ENCODE measurements around the gene APOBEC3G.
"Not testable (repeated sequence)": the region's sequence is repeated elsewhere in the genome, so short reads cannot be mapped to it uniquely, and the experiment has no call there.

The APOBEC3G gene

GRCh38 chr22:39039306-39040126 lies 37.6 kb upstream of the APOBEC3G start:
- POLR2A ChIA-PET, result no interaction called here
- no peak for DNase-seq (ENCODE audit: extremely low spot score)
- CTCF ChIA-PET, result interaction anchor here (0.6 to 1.5 kb wide), 3 partner anchors 11 to 169 kb away, joined by 3 to 4 read pairs (median 3); no protein-coding TSS in a partner anchor
- TF ChIP-seq, protein P1, sequence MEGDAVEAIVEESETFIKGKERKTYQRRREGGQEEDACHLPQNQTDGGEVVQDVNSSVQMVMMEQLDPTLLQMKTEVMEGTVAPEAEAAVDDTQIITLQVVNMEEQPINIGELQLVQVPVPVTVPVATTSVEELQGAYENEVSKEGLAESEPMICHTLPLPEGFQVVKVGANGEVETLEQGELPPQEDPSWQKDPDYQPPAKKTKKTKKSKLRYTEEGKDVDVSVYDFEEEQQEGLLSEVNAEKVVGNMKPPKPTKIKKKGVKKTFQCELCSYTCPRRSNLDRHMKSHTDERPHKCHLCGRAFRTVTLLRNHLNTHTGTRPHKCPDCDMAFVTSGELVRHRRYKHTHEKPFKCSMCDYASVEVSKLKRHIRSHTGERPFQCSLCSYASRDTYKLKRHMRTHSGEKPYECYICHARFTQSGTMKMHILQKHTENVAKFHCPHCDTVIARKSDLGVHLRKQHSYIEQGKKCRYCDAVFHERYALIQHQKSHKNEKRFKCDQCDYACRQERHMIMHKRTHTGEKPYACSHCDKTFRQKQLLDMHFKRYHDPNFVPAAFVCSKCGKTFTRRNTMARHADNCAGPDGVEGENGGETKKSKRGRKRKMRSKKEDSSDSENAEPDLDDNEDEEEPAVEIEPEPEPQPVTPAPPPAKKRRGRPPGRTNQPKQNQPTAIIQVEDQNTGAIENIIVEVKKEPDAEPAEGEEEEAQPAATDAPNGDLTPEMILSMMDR (IDR thresholded peaks at IDR 0.05; ENCODE audit: control extremely low read depth, extremely low read depth, low read depth, missing control alignments), result no peak

- POLR2A ChIA-PET; DNase-seq (ENCODE audit: extremely low spot score): not testable (repeated sequence)
- CTCF ChIA-PET, result interaction anchor here (0.6 to 1.5 kb wide), 3 partner anchors 12 to 170 kb away, joined by 3 to 4 read pairs (median 3); no protein-coding TSS in a partner anchor
Observed at GRCh38 chr22:39040155-39040537, 36.9 kb upstream of the APOBEC3G start.

DNA sequence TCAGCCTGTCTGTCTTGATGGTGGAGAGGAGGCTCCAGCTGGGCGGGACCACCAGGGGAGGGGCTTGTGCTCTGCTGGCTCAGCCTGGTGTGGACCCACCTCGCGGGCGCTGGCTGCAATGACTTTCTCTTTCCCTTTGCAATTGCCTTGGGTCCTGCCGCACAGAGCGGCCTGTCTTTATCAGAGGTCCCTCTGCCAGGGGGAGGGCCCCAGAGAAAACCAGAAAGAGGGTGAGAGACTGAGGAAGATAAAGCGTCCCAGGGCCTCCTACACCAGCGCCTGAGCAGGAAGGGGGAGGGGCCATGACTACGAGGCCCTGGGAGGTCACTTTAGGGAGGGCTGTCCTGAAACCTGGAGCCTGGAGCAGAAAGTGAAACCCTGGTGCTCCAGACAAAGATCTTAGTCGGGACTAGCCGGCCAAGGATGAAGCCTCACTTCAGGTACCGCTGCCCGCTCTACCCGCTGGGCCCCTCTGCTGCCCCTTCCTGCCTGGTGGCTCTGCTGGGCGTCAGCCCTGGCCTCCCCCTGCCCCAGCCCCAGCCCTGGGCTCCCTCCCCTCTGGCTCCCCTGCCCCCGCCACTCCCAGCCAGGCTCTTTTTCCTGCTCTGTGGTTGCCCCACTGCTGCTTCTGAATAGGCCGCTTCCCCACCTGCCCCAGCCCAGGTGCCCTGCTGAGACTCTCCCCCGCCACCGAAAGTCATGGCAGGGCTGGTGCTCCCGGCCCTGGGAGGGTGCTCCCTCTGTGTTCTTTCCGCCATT lies 36.4 kb upstream of the APOBEC3G start, which contains the start of gene APOBEC3F:
Gene APOBEC3F, plus strand, starts transcription at position 327 of the 759 bp plus-strand sequence. Its CDS starts 97 bp downstream, at position 424.
- CTCF ChIA-PET, result interaction anchor here (0.6 to 1.5 kb wide), 3 partner anchors 12 to 171 kb away, joined by 3 to 4 read pairs (median 3); no protein-coding TSS in a partner anchor
- POLR2A ChIA-PET; DNase-seq (ENCODE audit: extremely low spot score): not testable (repeated sequence)

GRCh38 chr22:39041908-39042307 lies 35.2 kb upstream of the APOBEC3G start:
- TF ChIP-seq, protein P1 (IDR thresholded peaks at IDR 0.05; ENCODE audit: control extremely low read depth, extremely low read depth, low read depth, missing control alignments), result no peak
- ChIA-PET POLR2A (no interaction called here), CTCF (no interaction called here)
- DNase-seq (ENCODE audit: extremely low spot score), result no peak

DNA sequence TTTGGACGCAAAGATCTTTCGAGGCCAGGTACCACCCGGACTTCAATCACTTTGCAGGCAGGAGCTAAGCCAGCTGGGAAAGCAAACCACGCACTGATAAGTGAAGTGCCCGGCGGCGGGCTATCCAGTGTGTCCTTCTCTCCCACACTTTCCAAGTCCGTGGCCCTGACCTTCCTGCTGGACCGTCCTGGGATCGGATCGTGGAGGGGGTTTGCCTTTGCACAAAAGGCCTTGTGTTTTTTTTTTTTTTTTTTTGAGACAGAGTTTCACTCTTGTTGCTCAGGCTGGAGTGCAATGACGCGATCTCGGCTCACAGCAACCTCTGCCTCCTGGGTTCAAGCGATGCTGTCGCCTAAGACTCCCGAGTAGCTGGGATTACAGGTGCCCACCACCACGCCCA lies 34.0 kb upstream of the APOBEC3G start:
- CTCF ChIA-PET, POLR2A ChIA-PET: not testable (repeated sequence)

DNA sequence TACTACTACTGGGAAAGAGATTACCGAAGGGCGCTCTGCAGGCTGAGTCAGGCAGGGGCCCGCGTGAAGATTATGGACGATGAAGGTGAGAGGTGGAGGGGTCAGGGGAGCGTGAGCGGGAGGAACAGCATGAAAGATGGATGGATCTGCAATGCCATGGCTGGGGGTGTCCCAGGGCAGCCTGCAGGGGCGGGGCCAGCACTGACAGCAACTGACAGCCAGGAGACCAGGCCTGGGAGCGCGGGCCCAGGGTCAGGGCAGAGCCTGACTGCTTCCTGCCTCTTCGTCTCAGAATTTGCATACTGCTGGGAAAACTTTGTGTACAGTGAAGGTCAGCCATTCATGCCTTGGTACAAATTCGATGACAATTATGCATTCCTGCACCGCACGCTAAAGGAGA lies 31.9 kb upstream of the APOBEC3G start:
- DNase-seq (ENCODE audit: extremely low spot score); POLR2A ChIA-PET; CTCF ChIA-PET: not testable (repeated sequence)

More for the DNA sequence above, 34.0 kb upstream of the APOBEC3G start:
- not testable (repeated sequence) for DNase-seq (ENCODE audit: extremely low spot score)

GRCh38 chr22:39049486-39049885 lies 27.6 kb upstream of the APOBEC3G start:
- not testable (repeated sequence) for DNase-seq (ENCODE audit: extremely low spot score)
- ChIA-PET CTCF (interaction anchor here (0.6 to 1.3 kb wide), 4 partner anchors 18 to 180 kb away, joined by 3 to 4 read pairs (median 3); no protein-coding TSS in a partner anchor), POLR2A (interaction anchor here (0.6 to 0.7 kb wide), 2 partner anchors 9 to 319 kb away, joined by 3 to 8 read pairs; no protein-coding TSS in a partner anchor)

DNA sequence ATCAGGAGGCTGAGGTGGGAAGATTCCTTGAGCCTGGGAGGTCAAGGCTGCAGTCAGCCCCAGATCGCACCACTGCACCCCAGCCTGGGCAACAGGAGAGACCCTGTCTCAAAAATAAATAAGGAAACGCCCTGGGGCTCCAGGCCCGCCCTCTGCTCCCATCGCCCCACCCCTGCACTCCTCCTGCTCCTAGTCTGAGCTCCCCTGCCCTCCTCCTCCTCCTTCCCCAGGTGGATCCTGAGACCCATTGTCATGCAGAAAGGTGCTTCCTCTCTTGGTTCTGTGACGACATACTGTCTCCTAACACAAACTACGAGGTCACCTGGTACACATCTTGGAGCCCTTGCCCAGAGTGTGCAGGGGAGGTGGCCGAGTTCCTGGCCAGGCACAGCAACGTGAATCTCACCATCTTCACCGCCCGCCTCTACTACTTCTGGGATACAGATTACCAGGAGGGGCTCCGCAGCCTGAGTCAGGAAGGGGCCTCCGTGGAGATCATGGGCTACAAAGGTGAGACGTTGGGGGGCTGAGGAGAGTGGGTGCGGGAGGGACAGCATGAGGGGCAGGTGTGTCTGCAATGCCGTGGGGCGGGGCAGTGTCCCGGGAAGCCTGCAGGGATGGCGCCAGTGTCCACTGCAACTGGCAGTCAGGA lies 25.1 kb upstream of the APOBEC3G start:
- DNase-seq (ENCODE audit: extremely low spot score); CTCF ChIA-PET; POLR2A ChIA-PET: not testable (repeated sequence)

DNA sequence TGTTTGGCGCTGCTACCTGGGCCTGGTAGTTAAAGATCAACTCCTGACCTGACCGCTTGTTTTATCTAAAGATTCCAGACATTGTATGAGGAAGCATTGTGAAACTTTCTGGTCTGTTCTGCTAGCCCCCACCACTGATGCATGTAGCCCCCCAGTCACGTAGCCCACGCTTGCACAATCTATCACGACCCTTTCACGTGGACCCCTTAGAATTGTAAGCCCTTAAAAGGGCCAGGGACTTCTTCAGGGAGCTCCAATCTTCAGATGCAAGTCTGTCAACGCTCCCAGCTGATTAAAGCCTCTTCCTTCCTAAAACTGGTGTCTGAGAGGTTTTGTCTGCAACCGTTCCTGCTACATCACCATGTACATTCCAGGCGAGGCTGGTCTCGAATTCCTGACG lies 21.4 kb upstream of the APOBEC3G start:
- ChIA-PET POLR2A (no interaction called here), CTCF (no interaction called here)
- no peak for DNase-seq (ENCODE audit: extremely low spot score)
- TF ChIP-seq, protein P1 (IDR thresholded peaks at IDR 0.05; ENCODE audit: control extremely low read depth, extremely low read depth, low read depth, missing control alignments), result no peak

DNA sequence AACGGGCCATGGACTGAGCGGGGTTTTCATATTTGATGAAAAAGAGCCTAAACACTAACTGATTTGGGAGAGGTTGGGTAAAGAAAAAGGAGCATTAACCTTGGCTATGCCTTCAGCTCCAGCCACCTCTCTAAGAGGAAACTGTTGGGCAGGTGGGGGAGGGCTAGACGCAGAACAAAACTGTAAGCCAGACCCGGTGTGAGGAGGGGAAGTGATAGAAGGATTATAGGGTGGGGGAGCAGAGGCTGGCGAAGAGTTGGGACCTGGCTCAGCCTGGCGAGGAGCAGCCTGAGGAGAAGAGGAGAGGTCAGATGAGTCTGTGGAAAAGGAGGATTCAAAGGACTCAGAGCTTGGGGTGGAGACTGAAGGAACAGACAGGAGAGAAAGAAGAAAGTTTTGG lies 15.8 kb upstream of the APOBEC3G start:
- CTCF ChIA-PET; DNase-seq (ENCODE audit: extremely low spot score); POLR2A ChIA-PET: not testable (repeated sequence)

DNA sequence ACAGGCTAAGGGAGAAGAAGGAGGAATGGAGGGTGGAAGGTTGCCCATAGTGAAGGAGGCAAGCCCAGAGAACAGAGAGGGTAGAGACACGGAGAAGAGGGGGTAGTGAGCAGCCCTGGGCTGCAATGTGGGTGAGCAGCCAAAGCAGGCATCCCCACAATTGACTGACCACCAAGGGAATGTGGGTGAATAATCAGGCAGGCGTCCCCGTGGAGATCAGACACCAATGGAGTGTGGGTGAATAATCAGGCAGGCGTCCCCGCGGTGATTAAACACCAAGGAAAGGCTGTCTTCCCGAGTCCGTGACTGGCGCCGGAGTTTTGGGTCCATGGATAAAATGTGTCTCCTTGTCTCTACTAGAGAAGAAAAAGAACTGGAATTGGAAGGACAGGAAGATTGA lies 15.1 kb upstream of the APOBEC3G start:
- DNase-seq (ENCODE audit: extremely low spot score); POLR2A ChIA-PET; CTCF ChIA-PET: not testable (repeated sequence)

DNA sequence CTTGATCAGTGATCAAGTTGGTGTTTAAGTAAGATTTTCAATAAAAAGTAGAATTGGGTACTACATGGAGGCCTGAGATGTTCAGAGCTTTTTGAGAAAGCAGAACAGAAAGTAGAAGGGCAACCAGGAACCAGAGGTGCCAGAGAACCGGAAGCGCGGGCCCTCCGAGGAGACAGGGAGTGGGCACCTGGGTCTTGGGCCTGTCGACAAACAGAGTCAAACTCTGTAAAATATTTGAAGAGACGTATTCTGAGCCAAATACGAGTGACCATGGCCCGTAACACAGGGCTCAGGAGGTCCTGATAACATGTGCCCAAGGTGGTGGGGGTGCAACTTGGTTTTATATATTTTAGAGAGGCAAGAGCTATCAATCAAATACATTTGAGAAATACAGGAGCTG lies 13.2 kb upstream of the APOBEC3G start:
- DNase-seq (ENCODE audit: extremely low spot score); POLR2A ChIA-PET: not testable (repeated sequence)
- CTCF ChIA-PET, result interaction anchor here (0.6 to 1.2 kb wide), 3 partner anchors 13 to 194 kb away, joined by 3 read pairs; no protein-coding TSS in a partner anchor

DNA sequence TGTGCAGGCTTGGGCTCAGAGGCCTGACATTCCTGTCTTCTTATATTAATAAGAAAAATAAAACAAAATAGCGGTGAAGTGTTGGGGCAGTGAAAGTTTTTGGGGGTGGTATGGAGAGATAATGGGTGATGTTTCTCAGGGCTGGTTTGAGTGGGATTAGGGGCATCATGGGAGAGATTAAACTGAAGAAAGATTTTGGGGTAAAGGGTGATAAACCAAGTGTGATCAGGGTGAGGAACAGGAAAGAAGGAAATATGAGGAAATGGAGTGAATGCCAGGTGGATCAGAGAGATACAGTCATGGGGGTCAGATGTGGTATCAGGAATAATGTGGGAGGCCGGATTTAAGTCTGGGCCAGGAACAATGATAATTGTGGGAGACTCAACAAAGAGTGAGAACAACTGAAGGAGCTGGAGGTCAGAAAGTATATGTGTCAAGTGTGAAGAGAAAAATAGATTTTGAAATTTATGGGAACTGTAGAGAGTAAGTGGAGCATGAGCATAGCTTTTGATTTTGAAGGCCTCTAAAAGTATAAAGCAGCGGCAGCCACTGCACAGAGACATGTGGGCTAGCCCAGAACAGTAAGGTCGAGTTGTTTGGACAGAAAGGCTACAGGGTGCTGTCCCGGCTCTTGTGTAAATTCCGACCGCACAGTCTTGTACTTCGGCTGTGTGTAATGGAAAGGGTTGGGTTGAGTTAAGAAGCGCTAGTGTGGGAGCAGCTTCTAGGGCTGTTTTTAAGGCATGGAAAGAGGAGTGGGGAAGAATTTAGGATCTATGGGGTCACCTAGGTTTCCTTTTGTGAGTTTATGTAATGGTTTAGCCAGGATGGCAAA lies 10.4 kb upstream of the APOBEC3G start:
- CTCF ChIA-PET, result interaction anchor here (1.0 to 1.3 kb wide), 4 partner anchors 13 to 196 kb away, joined by 3 to 4 read pairs (median 3); no protein-coding TSS in a partner anchor
- POLR2A ChIA-PET, result interaction anchor here (0.6 kb wide), 1 partner anchor 13 kb away, joined by 4 read pairs; no protein-coding TSS in a partner anchor
- not testable (repeated sequence) for DNase-seq (ENCODE audit: extremely low spot score)

Measured in GM10248 (cell line).